Effector memory CD4-positive, alpha-beta T cell (primary cell): ENCODE measurements around the gene ATXN7L1.
"Not testable (repeated sequence)": the region's sequence is repeated elsewhere in the genome, so short reads cannot be mapped to it uniquely, and the experiment has no call there.

ENCODE experiments used
- DNase-seq, 3 donors: peaks; one replicate each; pipeline ENCODE4 v3.0.0-alpha.2; 2020
- H3K27ac ChIP-seq: 2 replicates; pipeline ENCODE4 v1.7.0; 2013; ENCODE audit warnings: mild to moderate bottlenecking, low read length, moderate library complexity; ENCODE audit not compliant: insufficient read depth, poor library complexity, severe bottlenecking
- H3K27me3 ChIP-seq: replicated peaks from 2 replicates; pipeline ENCODE4 v1.7.0; 2013; ENCODE audit warnings: mild to moderate bottlenecking, low read length; ENCODE audit not compliant: insufficient read depth, control insufficient read depth, poor library complexity, severe bottlenecking
- H3K36me3 ChIP-seq: 2 replicates; pipeline ENCODE4 v1.7.0; 2013; ENCODE audit warnings: mild to moderate bottlenecking, low read length, moderate library complexity; ENCODE audit not compliant: control insufficient read depth, insufficient read depth
- H3K4me1 ChIP-seq: 2 replicates; pipeline ENCODE4 v1.7.0; 2013; ENCODE audit warnings: low read length, mild to moderate bottlenecking; ENCODE audit not compliant: control insufficient read depth, insufficient read depth, poor library complexity, severe bottlenecking
- H3K4me3 ChIP-seq: 2 replicates; pipeline ENCODE4 v1.7.0; 2013; ENCODE audit warnings: low read length, low read depth, mild to moderate bottlenecking; ENCODE audit not compliant: insufficient read depth, poor library complexity, severe bottlenecking
- H3K9me3 ChIP-seq: 2 replicates; pipeline ENCODE4 v1.7.0; 2013; ENCODE audit warnings: mild to moderate bottlenecking, low read length, moderate library complexity; ENCODE audit not compliant: control insufficient read depth

ATXN7L1 gene

DNA sequence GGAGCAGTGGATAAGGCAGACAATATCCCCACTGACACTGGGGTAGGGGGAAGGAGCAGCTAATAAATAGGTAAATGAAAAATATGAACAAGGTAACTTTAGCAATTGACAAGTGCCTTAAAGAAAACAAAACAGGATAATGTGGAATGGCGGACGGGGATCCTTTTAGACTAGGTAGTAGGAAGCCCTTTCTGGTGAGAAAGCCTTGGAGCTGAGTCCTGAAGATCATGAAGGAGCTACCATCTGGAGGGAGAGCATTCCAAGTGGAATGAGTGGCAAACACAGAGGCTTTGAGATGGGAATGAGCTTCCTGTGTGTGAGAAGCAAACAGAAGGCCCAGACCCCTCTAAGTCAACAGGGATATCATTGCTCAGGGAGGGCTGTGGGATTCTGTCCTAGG, 16.0 kb upstream of the ATXN7L1 start:
- H3K27me3 ChIP-seq: no peaks in the 10 kb centered on the region
- H3K27ac ChIP-seq: no peak overlapping the region
- no peaks in the 10 kb centered on the region for H3K9me3 ChIP-seq
- H3K4me3 ChIP-seq: no peak overlapping the region
- no peak for DNase-seq
- no peaks in the 10 kb centered on the region for H3K36me3 ChIP-seq
- H3K4me1 ChIP-seq: peaks cover 14% of the 10 kb centered on the region

DNA sequence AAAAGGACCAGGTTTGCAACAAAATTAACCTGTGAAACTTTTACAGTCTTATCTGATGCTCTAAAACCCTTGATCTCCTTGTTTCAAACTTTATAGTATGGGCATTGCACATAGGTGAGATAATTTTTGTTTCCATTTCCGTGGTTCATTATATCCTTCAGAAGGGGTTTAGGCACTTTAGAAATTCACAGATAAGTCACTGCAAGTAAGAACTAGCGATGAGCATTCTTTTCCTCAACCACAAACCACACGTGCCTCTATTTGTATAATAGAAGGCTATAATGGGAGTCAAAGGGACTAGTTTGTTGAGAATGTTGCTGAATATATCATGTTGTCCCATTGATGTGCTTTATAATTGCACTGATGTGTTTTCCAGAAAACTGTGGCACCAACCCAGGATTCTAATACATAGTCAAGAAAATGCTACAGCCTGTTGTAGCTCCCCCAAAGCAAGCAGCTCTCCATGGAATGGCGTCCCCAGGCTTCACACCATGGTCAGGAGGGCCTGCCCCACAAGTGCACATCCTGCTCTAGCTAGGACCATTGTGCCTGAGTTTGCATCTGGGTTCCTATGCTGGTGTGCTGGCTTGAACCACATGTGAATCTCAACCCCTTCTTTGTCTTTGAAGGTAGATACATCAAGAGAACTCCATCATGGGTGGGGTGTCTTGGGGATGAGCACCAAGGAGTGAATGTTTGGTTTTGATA, 14.0 kb upstream of the ATXN7L1 start:
- no peak for DNase-seq
- H3K36me3 ChIP-seq: no peaks in the 10 kb centered on the region
- no peak overlapping the region for H3K27ac ChIP-seq
- no peaks in the 10 kb centered on the region for H3K27me3 ChIP-seq
- H3K4me1 ChIP-seq: peaks cover 4% of the 10 kb centered on the region
- H3K4me3 ChIP-seq: no peak overlapping the region
- no peaks in the 10 kb centered on the region for H3K9me3 ChIP-seq

DNA sequence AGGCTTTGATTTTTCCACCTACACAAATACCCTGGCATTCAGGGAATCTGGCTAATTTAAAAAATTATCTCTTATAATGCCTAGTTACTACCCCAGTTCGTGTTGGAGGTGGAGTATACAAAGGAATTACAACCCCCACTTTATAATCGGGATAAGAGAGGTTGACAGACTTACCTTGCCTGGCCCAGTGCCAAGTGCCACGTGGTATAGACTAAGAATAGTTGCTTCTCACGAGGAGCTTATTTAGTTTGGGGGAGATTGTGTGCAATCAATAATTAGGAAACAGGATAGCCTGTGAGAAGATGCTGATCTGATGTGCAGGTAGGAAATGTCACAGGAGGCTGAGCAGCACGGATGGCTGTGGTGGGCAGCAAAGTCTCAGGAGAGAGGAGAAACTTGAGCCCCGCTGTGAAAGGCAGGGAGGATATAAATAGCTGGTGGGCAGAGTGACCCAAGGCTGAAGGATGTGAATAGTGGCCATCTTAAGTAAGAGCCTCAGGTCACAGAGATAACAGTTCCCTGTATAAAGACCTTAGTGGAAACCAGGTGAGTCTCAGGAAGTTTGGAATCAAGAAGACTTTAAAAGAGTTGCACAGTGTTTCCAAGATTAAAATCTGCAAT, 11.3 kb upstream of the ATXN7L1 start:
- Histone ChIP-seq H3K4me1 (peaks cover 4% of the 10 kb centered on the region), H3K9me3 (no peaks in the 10 kb centered on the region), H3K4me3 (no peak overlapping the region), H3K27me3 (no peaks in the 10 kb centered on the region), H3K36me3 (no peaks in the 10 kb centered on the region), H3K27ac (no peak overlapping the region)
- no peak for DNase-seq

DNA sequence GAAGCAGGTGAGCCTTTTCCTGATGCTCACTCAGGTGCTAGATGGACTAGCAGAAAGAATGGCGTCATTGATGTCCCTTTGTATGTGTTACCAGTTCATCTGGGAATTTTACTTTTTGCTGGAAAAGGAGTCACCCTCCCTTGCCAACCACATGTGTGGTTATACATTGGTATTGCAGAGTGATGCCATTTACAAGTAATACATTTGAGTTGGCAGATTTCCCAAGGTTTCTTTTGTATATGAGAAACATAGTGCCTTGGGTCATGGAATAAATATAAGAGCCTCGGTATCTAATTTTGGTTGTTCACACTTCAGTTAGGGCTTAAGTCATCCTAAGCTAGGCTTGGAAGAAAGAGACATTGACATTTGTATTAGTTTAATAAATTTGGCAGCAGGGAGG, 10.4 kb upstream of the ATXN7L1 start:
- DNase-seq: no peak
- Histone ChIP-seq H3K27me3 (no peaks in the 10 kb centered on the region), H3K4me3 (no peak overlapping the region), H3K36me3 (no peaks in the 10 kb centered on the region), H3K4me1 (peaks cover 4% of the 10 kb centered on the region), H3K27ac (no peak overlapping the region), H3K9me3 (no peaks in the 10 kb centered on the region)

DNA sequence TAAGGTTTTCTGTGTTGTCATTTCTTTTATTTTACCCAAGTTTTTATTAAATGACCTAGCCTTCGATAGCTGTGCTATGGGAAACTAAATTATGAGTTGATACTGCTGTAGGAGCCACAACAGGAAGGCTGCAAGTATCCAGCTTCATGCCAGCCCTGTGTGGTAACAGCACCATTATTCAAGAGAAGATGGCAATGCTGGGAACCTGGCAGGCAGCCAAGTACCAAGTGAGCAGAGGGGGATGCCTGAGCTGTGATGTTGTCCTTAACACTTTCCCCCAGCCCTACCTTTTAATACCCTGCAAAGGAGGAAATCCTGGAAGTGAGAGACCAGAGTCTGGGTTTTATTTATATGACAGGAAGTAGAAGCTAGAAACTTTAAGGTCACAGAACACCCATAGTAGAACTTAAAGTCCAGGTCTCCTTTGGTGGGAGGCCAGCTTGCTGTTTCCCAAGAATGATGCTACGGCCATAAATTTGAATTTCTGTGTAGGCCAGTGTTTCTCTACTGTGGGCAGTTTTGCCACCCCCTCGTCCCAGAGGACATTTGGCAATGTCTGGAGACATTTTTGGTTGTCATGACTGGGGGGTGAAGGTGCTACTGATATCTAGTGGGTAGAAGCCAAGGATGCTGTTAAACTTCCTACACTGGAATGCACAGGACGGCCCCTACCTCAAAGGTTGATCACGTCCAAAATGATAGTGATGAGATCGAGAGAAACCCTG, 9.2 kb upstream of the ATXN7L1 start:
- H3K4me1 ChIP-seq: peaks cover 2% of the 10 kb centered on the region
- H3K4me3 ChIP-seq: no peak overlapping the region
- no peak overlapping the region for H3K27ac ChIP-seq
- H3K27me3 ChIP-seq: no peaks in the 10 kb centered on the region
- no peaks in the 10 kb centered on the region for H3K9me3 ChIP-seq
- no peaks in the 10 kb centered on the region for H3K36me3 ChIP-seq
- DNase-seq: no peak

DNA sequence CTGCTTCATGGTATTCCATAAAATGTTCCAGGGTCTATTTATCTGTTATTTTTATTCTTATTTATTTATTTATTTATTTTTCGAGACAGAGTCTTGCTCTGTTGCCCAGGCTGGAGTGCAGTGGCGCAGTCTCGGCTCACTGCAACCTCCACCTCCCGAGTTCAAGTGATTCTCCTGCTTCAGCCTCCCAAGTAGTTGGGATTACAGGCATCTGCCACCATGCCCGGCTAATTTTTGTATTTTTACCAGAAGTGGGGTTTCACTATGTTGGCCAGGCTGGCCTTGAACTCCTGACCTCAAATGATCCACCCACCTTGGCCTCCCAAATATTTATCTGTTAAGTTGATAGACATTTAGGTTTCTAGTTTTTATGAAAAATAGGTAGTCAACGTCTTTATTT, 6.8 kb upstream of the ATXN7L1 start:
- H3K27me3 ChIP-seq, H3K4me1 ChIP-seq, DNase-seq, H3K27ac ChIP-seq, H3K4me3 ChIP-seq, H3K36me3 ChIP-seq, H3K9me3 ChIP-seq: not testable (repeated sequence)

DNA sequence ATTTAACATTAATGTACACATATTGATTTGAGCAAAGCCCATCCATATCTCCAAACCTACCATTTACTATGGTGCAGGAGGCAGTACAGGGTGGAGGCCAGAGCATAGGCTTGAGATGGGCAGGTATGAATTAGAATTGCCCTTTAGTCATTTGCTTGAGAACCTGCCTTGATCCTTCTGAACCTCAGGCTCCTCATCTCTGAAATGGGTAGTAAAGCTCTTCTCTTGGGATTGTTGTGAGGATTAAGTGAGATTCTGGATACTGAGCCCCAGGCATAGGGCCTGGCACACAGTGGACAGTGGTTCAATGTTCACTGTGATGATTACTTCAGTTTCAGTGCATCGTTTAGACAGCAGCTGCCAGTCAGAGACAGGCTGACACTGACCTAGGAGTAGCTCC, 5.0 kb upstream of the ATXN7L1 start:
- Histone ChIP-seq H3K4me3 (no peak overlapping the region), H3K27ac (peak overlapping the region; percentile 11), H3K9me3 (no peaks in the 10 kb centered on the region), H3K27me3 (no peaks in the 10 kb centered on the region), H3K4me1 (no peaks in the 10 kb centered on the region), H3K36me3 (no peaks in the 10 kb centered on the region)
- DNase-seq: no peak

DNA sequence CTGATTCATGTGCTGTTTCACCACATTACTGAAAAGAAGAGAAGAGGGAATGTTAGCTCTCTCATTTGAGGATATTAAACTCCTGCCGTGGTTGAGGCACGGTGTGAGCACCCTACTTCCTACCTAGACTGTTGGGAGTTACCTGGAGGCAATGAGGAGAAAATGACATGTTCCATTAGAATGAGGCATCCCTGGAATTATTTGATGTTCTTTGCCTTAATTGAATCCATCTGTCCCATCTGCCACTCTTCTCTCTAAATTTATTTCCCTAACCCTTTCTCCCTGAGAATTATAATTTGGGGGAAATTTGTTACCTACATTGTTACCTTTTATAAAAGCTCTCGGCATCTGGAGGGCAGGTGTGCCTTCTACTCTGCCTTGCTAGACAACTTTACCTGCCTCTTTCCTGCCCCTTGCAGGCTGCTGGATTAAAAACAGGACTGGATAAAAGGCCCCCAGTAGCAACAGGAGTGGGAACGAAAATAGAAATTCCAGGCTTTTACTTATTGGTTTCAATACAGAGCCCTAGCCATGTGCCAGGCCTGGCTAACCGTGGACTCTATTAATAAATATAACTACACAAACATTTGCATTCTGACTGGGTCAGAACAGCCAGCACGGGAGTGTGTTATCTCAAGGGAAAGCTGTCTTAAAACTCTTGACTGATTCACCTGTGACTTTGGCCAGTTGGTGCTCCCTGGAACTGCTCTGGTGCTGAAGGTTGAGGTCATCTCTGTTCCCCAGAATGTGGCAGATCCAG, 4.4 kb upstream of the ATXN7L1 start:
- Histone ChIP-seq H3K4me3 (no peak overlapping the region), H3K27ac (peak overlapping the region; percentile 11), H3K4me1 (peaks cover under 1% of the 10 kb centered on the region), H3K27me3 (no peaks in the 10 kb centered on the region), H3K36me3 (no peaks in the 10 kb centered on the region), H3K9me3 (no peaks in the 10 kb centered on the region)
- DNase-seq: no peak

DNA sequence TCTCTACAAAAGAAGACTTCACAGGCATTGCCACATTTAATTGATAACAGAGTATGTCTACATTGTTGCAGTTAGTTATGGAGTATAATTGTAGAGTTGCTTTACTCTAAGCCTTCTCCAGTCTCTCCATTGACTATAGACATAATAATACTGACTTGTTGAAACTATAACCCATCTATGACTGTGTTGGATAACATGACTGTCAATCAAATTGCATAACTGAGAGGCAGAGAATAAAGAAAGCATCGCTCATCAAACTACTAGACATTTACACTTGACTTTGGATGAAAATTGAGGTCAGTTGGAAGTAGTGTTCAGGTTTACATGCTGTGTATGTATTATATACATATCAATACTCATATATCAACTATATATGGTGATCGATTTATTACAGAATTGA, 3.4 kb upstream of the ATXN7L1 start:
- Histone ChIP-seq H3K4me1 (peaks cover 9% of the 10 kb centered on the region), H3K36me3 (no peaks in the 10 kb centered on the region), H3K27me3 (no peaks in the 10 kb centered on the region), H3K9me3 (no peaks in the 10 kb centered on the region), H3K27ac (no peak overlapping the region), H3K4me3 (no peak overlapping the region)
- no peak for DNase-seq
